Cardiac muscle cell (in vitro differentiated cells and primary cell): Measurements from ENCODE around the gene SIGMAR1. TPM values are rescaled to one million over a fixed set of nuclear protein-coding genes. Genes with fewer than 3 reads are reported as not detected.

Source experiments
- DNase-seq, 2 donors: peaks; one replicate each; pipeline versions ENCODE4 v3.0.0 to v3.0.0-alpha.2; 2010 to 2017; ENCODE audit warnings: low read depth in 1 of 2, low spot score in 1 of 2
- H3K27ac ChIP-seq: fragments of 200-600 bp; sonication (generic); 2 replicates; pipeline ENCODE4 v1.5.1; 2016
- H3K27me3 ChIP-seq: fragments of 200-600 bp; sonication (generic); 2 replicates; pipeline ENCODE4 v1.6.0; 2016; ENCODE audit warnings: control low read depth
- H3K36me3 ChIP-seq: fragments of 200-600 bp; sonication (generic); 2 replicates; pipeline ENCODE4 v1.5.1; 2016; ENCODE audit warnings: control low read depth
- H3K4me1 ChIP-seq: fragments of 200-600 bp; sonication (generic); 2 replicates; pipeline ENCODE4 v1.8.1; 2017; ENCODE audit warnings: low read depth, mild to moderate bottlenecking, mixed run types
- H3K4me3 ChIP-seq: fragments of 200-600 bp; sonication (generic); 2 replicates; pipeline ENCODE4 v1.5.1; 2016; ENCODE audit warnings: mild to moderate bottlenecking
- H3K9me3 ChIP-seq: fragments of 200-600 bp; sonication (generic); 2 replicates; pipeline ENCODE4 v1.5.1; 2017; ENCODE audit warnings: low read depth, mild to moderate bottlenecking, control low read depth
- polyA plus RNA-seq: library from polyadenylated mRNA; unstranded; fragments of >200 nt; fragmentation: Nextera tagmentation; extraction: Ambion mirVana; gene quantifications from 2 replicates; pipeline ENCODE4 v1.2.1, GENCODE V29; 2016
- total RNA-seq: library from RNA; depleted of rRNA; stranded (reverse); fragments of >200 nt; gene quantifications from 2 replicates; pipeline ENCODE4 v1.2.3, GENCODE V29; 2016
- TF ChIP-seq, protein P1 (sequence below): IDR thresholded peaks from 2 replicates; pipeline ENCODE4 v1.5.1; 2012; ENCODE audit warnings: low read depth, mild to moderate bottlenecking, low read length

Gene SIGMAR1
- total and polyA plus RNA-seq, 2 experiments from 2014 or later, result 106 to 137 TPM

DNA sequence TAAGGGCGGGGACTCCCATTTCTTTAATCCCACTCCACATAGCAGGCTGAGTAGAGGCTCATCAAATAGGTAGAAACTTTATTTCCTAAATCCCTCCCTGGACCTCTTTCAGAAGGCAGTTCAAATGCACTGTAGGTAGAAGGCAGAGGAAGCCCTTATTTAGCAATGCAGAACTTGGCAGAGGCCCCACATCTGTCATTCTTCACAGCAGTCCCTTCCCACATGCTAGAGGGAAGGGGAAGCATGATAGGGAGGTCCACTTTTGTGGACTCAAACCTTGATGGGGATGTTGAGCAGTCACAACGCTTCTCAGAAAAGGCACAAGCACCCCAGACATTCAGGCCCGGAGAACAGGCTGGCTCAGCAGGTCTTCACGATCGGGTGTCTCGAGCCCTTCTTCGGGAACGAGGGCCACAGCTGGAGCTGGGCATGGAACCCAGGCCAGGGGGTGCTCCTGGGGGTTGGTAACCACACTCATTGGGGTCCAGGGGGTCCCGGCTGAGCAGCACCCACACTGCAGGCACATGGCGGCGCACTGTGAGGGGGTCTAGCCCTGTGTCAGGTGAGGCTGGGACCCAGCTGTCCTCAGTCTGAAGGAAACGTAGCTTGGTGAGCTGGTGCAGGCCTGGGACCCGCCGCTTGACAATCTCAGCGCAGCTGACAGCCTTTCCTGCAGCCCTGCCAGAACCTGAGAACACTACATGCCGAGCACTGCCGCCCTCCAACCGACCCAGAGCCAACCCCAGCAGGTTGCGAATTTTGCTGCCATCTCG, 27.0 kb downstream of the SIGMAR1 start:
- Histone ChIP-seq H3K4me3 (peak overlapping the region; percentile 58), H3K27ac (peak overlapping the region; percentile 79), H3K36me3 (no peaks in the 10 kb centered on the region), H3K4me1 (peaks cover 8% of the 10 kb centered on the region), H3K9me3 (no peaks in the 10 kb centered on the region), H3K27me3 (no peaks in the 10 kb centered on the region)
- TF ChIP-seq, protein P1, sequence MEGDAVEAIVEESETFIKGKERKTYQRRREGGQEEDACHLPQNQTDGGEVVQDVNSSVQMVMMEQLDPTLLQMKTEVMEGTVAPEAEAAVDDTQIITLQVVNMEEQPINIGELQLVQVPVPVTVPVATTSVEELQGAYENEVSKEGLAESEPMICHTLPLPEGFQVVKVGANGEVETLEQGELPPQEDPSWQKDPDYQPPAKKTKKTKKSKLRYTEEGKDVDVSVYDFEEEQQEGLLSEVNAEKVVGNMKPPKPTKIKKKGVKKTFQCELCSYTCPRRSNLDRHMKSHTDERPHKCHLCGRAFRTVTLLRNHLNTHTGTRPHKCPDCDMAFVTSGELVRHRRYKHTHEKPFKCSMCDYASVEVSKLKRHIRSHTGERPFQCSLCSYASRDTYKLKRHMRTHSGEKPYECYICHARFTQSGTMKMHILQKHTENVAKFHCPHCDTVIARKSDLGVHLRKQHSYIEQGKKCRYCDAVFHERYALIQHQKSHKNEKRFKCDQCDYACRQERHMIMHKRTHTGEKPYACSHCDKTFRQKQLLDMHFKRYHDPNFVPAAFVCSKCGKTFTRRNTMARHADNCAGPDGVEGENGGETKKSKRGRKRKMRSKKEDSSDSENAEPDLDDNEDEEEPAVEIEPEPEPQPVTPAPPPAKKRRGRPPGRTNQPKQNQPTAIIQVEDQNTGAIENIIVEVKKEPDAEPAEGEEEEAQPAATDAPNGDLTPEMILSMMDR, result no peak
- peak in 1 of 2 donors; percentile 44 for DNase-seq

DNA sequence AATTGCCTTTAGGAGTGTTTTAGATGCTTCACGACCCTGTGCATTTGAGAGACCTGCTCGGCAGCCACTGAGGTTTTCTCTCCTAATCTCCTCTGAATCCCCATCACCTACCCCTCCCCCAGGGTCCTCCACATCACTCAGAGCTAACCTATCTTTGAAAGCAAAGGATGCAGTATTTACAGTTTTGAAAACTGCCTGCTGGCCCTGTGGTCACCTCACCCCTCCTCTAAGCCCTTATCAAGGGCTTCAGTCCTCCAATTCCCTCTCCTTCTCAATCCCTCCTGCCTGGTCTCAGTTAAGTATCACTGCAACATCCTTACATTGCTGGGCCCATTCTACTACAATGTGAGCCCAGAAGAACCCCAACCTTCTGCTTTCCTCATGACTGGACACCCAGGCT, 30.3 kb downstream of the SIGMAR1 start:
- TF ChIP-seq, protein P1, result no peak
- H3K27ac ChIP-seq, result no peak overlapping the region
- H3K36me3 ChIP-seq, result no peaks in the 10 kb centered on the region
- no peak overlapping the region for H3K4me3 ChIP-seq
- H3K9me3 ChIP-seq, result no peaks in the 10 kb centered on the region
- peaks cover 8% of the 10 kb centered on the region for H3K4me1 ChIP-seq
- H3K27me3 ChIP-seq, result no peaks in the 10 kb centered on the region
- DNase-seq, result no peak

DNA sequence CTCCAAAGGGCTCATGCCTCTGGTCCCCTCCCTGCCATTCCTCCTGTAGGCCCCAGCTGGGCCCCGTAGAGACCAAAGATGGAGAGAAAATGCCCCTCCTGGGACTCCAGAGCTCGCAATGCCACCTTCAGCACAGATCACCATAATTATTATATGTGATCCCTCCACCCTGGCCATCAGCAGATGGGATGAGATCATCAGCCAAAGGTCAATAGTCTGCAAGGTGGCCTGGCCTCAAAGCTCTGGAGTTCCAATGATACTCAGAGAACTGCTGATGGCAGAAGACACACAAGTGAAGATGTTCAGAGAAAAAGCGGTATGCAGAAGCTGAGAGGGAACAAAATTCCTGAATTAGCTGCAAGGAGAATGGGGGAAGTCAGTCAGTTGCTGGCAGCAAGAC, 30.7 kb downstream of the SIGMAR1 start:
- no peak overlapping the region for H3K4me3 ChIP-seq
- no peak overlapping the region for H3K27ac ChIP-seq
- H3K9me3 ChIP-seq, result no peaks in the 10 kb centered on the region
- no peak for DNase-seq
- TF ChIP-seq, protein P1, result no peak
- H3K27me3 ChIP-seq, result no peaks in the 10 kb centered on the region
- H3K36me3 ChIP-seq, result no peaks in the 10 kb centered on the region
- peaks cover 8% of the 10 kb centered on the region for H3K4me1 ChIP-seq

DNA sequence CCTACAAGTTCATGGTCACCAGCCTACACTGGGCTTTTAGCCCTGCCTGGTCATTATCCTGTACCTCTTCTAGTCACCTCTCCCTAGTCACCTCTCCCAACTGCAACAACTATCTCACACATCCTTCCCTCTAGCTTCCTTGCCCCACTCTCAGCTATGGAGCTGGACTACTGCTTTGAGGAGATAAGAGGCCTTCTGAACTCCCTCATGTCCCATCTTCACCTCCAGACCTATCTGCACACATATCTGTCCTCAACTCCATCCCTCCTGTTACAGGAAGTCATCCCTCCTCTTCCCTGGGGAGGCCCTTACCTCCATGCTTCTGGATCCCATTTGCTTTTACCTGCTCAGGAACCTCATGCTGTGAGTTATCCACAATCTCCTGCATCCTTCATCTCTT, 31.4 kb downstream of the SIGMAR1 start:
- no peak for DNase-seq
- Histone ChIP-seq H3K27ac (no peak overlapping the region), H3K4me3 (no peak overlapping the region), H3K9me3 (no peaks in the 10 kb centered on the region), H3K4me1 (peaks cover 7% of the 10 kb centered on the region), H3K27me3 (no peaks in the 10 kb centered on the region), H3K36me3 (no peaks in the 10 kb centered on the region)
- TF ChIP-seq, protein P1, result no peak

DNA sequence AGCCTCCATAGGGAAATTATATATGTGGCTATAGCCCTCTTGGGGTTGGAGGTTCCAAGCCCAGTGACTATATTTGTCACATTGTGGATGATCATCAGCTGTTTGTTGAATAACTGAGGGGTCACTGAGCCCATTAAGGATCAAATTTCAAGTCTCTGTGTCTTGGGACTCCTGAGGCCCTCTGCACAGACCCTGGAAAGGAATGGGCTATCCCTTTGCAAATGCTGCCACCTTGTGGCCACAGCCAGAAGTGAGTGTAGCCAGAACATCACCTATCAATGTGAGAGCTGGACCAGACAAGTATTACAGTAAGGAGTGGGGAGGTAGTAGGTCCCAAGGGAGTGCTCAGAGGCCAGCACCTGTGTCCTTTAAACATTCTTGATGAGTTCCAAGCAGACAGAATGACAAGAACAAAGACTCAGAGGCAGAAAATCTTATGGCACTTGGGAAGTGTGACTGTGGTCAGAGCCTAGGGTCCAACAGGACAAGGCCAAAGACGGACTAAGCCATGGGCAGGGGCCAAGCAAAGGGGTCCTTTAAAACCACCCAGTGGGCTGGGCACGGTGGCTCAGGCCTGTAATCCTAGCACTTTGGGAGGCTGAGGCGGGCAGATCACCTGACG, 33.9 kb downstream of the SIGMAR1 start:
- DNase-seq, result peak; percentile 81 to 87
- peaks cover 10% of the 10 kb centered on the region for H3K4me1 ChIP-seq
- H3K4me3 ChIP-seq, result no peak overlapping the region
- H3K27me3 ChIP-seq, result no peaks in the 10 kb centered on the region
- TF ChIP-seq, protein P1, result peak; percentile 91
- H3K9me3 ChIP-seq, result no peaks in the 10 kb centered on the region
- H3K36me3 ChIP-seq, result no peaks in the 10 kb centered on the region
- no peak overlapping the region for H3K27ac ChIP-seq
